Liver (tissue), 3 donors: Measurements from ENCODE around the gene GPR157.

ENCODE experiments used
- CTCF ChIP-seq: fragments of 150-350 bp; IDR thresholded peaks from 2 replicates; pipeline ENCODE4 v1.5.1; 2017; ENCODE audit warnings: improper control_type of control experiment, low read depth, low read length; ENCODE audit not compliant: missing input control
- FOXA1 ChIP-seq: IDR thresholded peaks from 2 replicates; pipeline ENCODE4 v1.6.1; 2016; ENCODE audit warnings: antibody characterized with exemption
- GABPA ChIP-seq, 2 donors: IDR thresholded peaks in 1 of 2; conservative IDR thresholded peaks in 1 of 2; 2 replicates each; pipeline ENCODE4 v1.6.1; 2016; ENCODE audit warnings: antibody characterized with exemption in 2 of 2, mild to moderate bottlenecking in 1 of 2, moderate library complexity in 1 of 2
- NR2F2 ChIP-seq: IDR thresholded peaks from 2 replicates; pipeline ENCODE4 v1.6.1; 2016; ENCODE audit warnings: antibody characterized with exemption
- TF ChIP-seq, protein P1 (sequence below): IDR thresholded peaks from 2 replicates; pipeline ENCODE4 v1.6.1; 2016; ENCODE audit warnings: antibody characterized with exemption, mild to moderate bottlenecking
- donor health status: healthy.
- donor health status: healthy.

GRCh38 chr1:9106286-9106685 is 22.6 kb downstream of the GPR157 start:
- TF ChIP-seq CTCF: no peak
- TF ChIP-seq NR2F2: no peak
- no peak for TF ChIP-seq GABPA (IDR thresholded peaks at IDR 0.05 in 1 of 2, conservative IDR thresholded peaks at IDR 0.05 in 1 of 2)
- TF ChIP-seq FOXA1: no peak
- TF ChIP-seq, protein P1, sequence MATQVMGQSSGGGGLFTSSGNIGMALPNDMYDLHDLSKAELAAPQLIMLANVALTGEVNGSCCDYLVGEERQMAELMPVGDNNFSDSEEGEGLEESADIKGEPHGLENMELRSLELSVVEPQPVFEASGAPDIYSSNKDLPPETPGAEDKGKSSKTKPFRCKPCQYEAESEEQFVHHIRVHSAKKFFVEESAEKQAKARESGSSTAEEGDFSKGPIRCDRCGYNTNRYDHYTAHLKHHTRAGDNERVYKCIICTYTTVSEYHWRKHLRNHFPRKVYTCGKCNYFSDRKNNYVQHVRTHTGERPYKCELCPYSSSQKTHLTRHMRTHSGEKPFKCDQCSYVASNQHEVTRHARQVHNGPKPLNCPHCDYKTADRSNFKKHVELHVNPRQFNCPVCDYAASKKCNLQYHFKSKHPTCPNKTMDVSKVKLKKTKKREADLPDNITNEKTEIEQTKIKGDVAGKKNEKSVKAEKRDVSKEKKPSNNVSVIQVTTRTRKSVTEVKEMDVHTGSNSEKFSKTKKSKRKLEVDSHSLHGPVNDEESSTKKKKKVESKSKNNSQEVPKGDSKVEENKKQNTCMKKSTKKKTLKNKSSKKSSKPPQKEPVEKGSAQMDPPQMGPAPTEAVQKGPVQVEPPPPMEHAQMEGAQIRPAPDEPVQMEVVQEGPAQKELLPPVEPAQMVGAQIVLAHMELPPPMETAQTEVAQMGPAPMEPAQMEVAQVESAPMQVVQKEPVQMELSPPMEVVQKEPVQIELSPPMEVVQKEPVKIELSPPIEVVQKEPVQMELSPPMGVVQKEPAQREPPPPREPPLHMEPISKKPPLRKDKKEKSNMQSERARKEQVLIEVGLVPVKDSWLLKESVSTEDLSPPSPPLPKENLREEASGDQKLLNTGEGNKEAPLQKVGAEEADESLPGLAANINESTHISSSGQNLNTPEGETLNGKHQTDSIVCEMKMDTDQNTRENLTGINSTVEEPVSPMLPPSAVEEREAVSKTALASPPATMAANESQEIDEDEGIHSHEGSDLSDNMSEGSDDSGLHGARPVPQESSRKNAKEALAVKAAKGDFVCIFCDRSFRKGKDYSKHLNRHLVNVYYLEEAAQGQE: no peak
